GM21576 (cell line): ENCODE measurements around the gene GPX1.

ENCODE experiments used
- ATAC-seq: cut with Tn5 transposase; IDR thresholded peaks from one replicate; pipeline ENCODE4 v1.9.1; 2021; ENCODE audit warnings: mild to moderate bottlenecking, moderate library complexity; ENCODE audit not compliant: unreplicated experiment

Gene GPX1

DNA sequence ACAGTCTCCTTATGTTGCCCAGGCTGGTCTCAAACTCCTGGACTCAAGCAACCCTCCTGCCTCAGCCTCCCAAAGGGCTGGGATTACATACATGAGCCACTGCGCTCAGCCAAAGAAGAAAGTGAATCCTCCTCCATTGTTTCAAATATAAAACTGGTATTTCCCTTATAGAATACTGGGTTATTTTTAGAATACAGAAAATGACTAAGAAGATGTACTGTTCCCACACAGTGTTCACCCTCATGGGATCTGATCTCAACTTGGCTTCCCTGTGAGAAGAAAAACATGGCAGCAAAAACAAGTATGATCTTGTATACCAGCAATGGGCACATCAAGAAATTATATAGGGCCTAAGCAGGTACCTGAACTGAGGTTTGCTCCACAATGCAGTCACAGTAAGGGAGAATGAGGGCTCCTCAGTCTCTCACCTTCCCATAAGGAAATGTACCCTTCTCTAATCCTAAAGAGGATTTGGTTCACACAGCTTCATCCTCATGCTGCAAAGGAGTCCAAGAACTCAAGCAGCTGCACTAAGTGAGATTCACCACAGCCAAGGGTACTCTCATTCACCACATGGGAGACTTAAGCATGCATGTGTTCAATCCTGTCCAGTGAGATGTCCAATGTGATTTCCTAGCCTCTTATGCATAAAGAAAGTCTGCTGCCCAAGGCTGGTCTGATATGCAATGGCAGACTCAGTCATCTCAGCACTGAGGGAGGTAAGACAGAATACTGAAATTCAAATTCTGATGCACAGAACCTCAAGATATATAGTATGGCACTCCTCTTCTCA, 44.1 kb downstream of the GPX1 start:
- no peak for ATAC-seq

DNA sequence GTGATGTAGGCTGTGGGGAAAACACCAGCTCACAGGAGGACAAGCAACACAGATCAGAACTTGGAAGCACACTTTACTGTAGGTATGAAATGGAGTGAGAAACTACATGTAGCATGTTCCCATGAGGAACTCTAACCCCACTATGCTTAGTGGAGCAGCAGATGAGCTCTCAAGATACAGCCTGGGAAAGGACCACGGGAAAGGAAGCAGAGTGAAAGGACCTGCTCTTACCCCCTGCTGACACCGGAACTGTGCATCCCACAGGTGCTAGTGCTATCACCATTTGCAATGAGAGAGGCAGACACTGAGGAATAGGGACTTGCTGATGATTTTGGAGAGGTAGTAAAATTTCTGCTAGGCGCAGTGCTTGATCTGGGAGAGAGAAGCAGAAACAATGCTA, 46.9 kb downstream of the GPX1 start:
- no peak for ATAC-seq

DNA sequence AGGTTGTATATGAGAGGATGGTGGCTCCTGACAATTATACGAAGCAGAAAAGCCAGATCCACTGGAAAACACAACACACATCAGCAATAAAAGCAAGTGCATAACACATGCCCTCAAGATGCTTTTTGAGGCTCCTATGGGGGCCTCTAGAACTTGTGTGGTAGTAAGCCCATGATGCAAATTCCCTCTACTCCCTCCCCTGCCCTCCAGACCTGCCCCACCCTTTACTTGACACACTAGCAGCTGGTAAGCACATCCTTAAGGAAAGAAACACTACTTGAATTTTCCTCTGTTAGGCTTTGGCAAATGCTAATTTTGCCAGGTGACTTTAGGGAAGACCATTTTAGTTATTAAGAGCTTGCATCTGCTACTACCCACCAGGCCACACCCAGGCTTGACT, 47.5 kb downstream of the GPX1 start:
- no peak for ATAC-seq
